ENCODE measurements around the gene CELF4. TPM values are rescaled to one million over a fixed set of nuclear protein-coding genes. Genes with fewer than 3 reads are reported as not detected.

CELF4 gene
- total and polyA plus RNA-seq, 2 experiments from 2014 or later = 1.6 to 2.1 TPM

DNA sequence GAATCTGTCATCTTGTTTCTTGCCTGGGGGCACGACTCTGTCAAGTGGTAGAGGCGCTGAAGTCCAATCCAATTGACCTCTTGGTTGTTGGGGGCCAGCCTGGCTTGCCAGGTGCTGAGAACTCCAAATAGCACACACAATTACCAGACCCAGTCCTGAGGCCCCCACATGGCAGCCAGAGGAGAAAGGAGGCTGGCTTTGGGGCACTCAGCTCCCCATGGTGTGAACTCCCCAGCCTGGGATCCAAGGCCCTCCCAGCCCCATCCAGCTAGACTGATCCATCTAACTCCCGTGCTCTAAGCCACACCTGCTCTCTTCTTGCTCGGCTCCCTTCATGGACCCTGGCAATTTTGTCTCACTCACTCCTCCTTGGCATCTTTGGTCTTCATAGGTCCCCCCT lies 170.0 kb downstream of the CELF4 start:
- H3K27ac ChIP-seq = no peak overlapping the region
- H3K4me1 ChIP-seq (ENCODE audit: low read depth) = no peaks in the 10 kb centered on the region
- no peak for DNase-seq (ENCODE audit: low read depth in 1 of 2, low spot score in 1 of 2)
- H3K36me3 ChIP-seq = no peaks in the 10 kb centered on the region
- no peaks in the 10 kb centered on the region for H3K9me3 ChIP-seq (ENCODE audit: low read depth)
- no peak for TF ChIP-seq CTCF (IDR thresholded peaks at IDR 0.05; ENCODE audit: low read depth, low read length)
- H3K27me3 ChIP-seq = peaks cover 14% of the 10 kb centered on the region
- H3K4me3 ChIP-seq = no peak overlapping the region

GRCh38 chr18:37395138-37395537 lies 170.5 kb downstream of the CELF4 start:
- Histone ChIP-seq H3K9me3 (ENCODE audit: low read depth) (no peaks in the 10 kb centered on the region), H3K4me1 (ENCODE audit: low read depth) (no peaks in the 10 kb centered on the region), H3K27ac (no peak overlapping the region)

DNA sequence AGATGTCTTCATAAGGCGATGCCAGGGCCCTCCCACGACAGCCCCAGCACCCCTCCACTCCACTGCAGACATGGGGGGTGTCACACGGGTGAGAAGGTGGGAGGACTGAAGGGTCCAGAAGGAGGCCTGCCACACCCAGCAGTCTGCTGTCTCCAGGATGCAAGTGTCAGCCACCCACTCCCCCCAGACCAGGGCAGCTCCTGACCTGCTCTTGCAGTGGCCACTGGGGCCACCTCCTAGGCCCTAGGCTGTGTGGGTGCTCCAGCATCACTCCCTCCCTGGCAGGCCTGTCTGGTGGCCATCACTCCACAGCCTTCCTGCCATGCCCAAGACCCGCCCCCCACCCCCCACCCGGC lies 171.0 kb downstream of the CELF4 start:
- H3K4me1 ChIP-seq (ENCODE audit: low read depth) = no peaks in the 10 kb centered on the region
- no peak overlapping the region for H3K4me3 ChIP-seq
- TF ChIP-seq CTCF (IDR thresholded peaks at IDR 0.05; ENCODE audit: low read depth, low read length) = no peak
- peaks cover 14% of the 10 kb centered on the region for H3K27me3 ChIP-seq
- H3K27ac ChIP-seq = no peak overlapping the region
- no peaks in the 10 kb centered on the region for H3K9me3 ChIP-seq (ENCODE audit: low read depth)
- DNase-seq (ENCODE audit: low read depth in 1 of 2, low spot score in 1 of 2) = no peak
- H3K36me3 ChIP-seq = no peaks in the 10 kb centered on the region

More at GRCh38 chr18:37395138-37395537, 170.5 kb downstream of the CELF4 start:
- Histone ChIP-seq H3K36me3 (no peaks in the 10 kb centered on the region), H3K4me3 (no peak overlapping the region), H3K27me3 (peaks cover 14% of the 10 kb centered on the region)
- TF ChIP-seq CTCF (IDR thresholded peaks at IDR 0.05; ENCODE audit: low read depth, low read length) = no peak
- no peak for DNase-seq (ENCODE audit: low read depth in 1 of 2, low spot score in 1 of 2)

DNA sequence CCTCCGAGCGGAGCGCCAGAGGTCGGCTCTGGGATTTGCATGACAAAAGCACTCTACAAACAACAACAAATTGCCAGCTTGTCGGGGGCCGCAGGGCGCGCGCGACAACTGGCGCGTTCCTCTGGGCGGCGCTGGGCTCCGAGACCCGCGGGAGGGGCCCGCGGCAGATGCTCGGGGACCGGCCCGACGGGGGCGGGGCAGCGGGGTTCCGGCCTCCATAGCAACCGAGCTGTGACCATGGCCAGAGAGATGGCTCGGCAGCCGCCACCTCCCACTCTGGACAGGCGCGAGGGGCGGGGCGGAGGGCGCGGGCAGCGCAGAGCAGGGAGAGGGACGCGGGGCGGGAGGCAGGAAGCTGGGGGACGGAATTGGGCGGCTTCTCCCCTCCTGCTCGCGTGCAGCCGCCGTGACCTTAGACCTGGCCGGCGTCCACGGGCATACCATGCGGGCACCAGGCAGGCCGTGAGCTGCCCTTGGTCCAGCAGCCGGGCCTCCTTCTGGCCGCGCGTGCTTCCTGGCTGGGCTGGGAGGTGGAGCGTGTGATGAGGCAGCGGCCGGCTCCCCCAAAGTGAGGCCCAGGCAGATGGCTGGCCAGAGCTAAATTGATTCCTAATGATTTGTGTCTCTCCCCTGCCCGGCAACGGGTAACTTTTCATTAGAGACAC lies 171.5 kb downstream of the CELF4 start:
- no peak for TF ChIP-seq CTCF (IDR thresholded peaks at IDR 0.05; ENCODE audit: low read depth, low read length)
- Histone ChIP-seq H3K9me3 (ENCODE audit: low read depth) (no peaks in the 10 kb centered on the region), H3K27me3 (peaks cover 14% of the 10 kb centered on the region), H3K4me1 (ENCODE audit: low read depth) (no peaks in the 10 kb centered on the region), H3K36me3 (no peaks in the 10 kb centered on the region), H3K4me3 (peak overlapping the region; percentile 18), H3K27ac (no peak overlapping the region)
- DNase-seq (ENCODE audit: low read depth in 1 of 2, low spot score in 1 of 2) = peak; percentile 85 to 93

DNA sequence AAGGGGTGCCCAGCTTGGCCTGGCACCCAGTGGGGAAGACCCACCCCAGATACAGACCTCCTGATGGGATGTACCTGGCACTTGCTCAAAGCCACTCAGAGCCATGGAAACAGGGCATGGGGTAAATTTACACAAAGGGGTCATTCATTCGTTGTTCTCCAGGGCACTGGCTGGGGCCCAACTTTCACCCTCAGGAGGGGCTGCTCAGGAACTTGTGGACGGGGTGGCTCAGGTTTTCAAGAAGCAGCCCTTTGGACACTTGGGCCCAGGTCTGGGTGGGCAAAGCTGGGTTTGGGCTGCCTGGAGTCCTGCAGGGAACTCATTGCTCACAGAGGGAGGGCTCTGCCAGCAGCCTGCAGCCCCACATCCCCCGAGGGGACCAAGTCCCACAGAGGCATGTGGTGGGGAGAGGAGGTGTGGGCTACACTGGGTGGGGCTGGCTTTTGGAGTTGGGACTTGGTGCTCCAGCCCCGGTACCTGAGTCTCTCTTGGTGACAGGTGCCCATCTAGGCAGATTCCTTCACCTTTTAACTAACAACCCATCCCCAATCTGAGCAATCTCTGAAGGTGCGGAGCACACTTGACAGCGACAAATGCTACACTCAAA lies 172.3 kb downstream of the CELF4 start:
- DNase-seq (ENCODE audit: low read depth in 1 of 2, low spot score in 1 of 2) = no peak
- H3K27ac ChIP-seq = no peak overlapping the region
- H3K4me3 ChIP-seq = peak overlapping the region; percentile 18
- no peaks in the 10 kb centered on the region for H3K9me3 ChIP-seq (ENCODE audit: low read depth)
- H3K27me3 ChIP-seq = peaks cover 14% of the 10 kb centered on the region
- no peaks in the 10 kb centered on the region for H3K36me3 ChIP-seq
- no peak for TF ChIP-seq CTCF (IDR thresholded peaks at IDR 0.05; ENCODE audit: low read depth, low read length)
- H3K4me1 ChIP-seq (ENCODE audit: low read depth) = no peaks in the 10 kb centered on the region
